H9 (cell line): ENCODE data around the gene SORCS2. TPM values are rescaled to one million over a fixed set of nuclear protein-coding genes. Genes with fewer than 3 reads are reported as not detected.

Source experiments
- DNase-seq: peaks from one replicate; pipeline ENCODE4 v3.0.0-alpha.2; 2017
- H2AFZ ChIP-seq: one replicate; pipeline ENCODE4 v1.6.1; 2013; ENCODE audit warnings: mild to moderate bottlenecking, low read length, control low read depth, moderate library complexity
- H2AK5ac ChIP-seq: 2 replicates; pipeline ENCODE4 v1.6.1; 2013; ENCODE audit warnings: low read length, control low read depth, mixed read lengths; ENCODE audit not compliant: insufficient read length
- H2BK120ac ChIP-seq: one replicate; pipeline ENCODE4 v1.6.1; 2013; ENCODE audit warnings: low read depth, mild to moderate bottlenecking, low read length, control low read depth, inconsistent platforms; ENCODE audit not compliant: poor library complexity, severe bottlenecking
- H2BK12ac ChIP-seq: 2 replicates; pipeline ENCODE4 v1.6.1; 2013; ENCODE audit warnings: low read length, control low read depth, mixed read lengths, low read depth; ENCODE audit not compliant: insufficient read length
- H2BK15ac ChIP-seq: 2 replicates; pipeline ENCODE4 v1.6.1; 2013; ENCODE audit warnings: low read depth, low read length, control low read depth
- H2BK20ac ChIP-seq: one replicate; pipeline ENCODE4 v1.6.1; 2013; ENCODE audit warnings: low read depth, mild to moderate bottlenecking, low read length, control low read depth, inconsistent platforms; ENCODE audit not compliant: poor library complexity, severe bottlenecking
- H2BK5ac ChIP-seq: 2 replicates; pipeline ENCODE4 v1.6.1; 2013; ENCODE audit warnings: low read length, control low read depth, mixed read lengths; ENCODE audit not compliant: insufficient read length
- H3K14ac ChIP-seq: 2 replicates; pipeline ENCODE4 v1.6.1; 2013; ENCODE audit warnings: low read length, control low read depth; ENCODE audit not compliant: insufficient read depth
- H3K18ac ChIP-seq: 2 replicates; pipeline ENCODE4 v1.6.1; 2013; ENCODE audit warnings: low read depth, mild to moderate bottlenecking, mixed read lengths, low read length, control low read depth; ENCODE audit not compliant: insufficient read length
- H3K23ac ChIP-seq: 2 replicates; pipeline ENCODE4 v1.6.1; 2013; ENCODE audit warnings: low read length, control low read depth, mixed read lengths, low read depth; ENCODE audit not compliant: insufficient read length
- H3K23me2 ChIP-seq: 2 replicates; pipeline ENCODE4 v1.6.1; 2013; ENCODE audit warnings: low read depth, mild to moderate bottlenecking, mixed read lengths, low read length, control low read depth; ENCODE audit not compliant: insufficient read length, poor library complexity, severe bottlenecking
- H3K27ac ChIP-seq: 2 replicates; pipeline ENCODE4 v1.5.1; 2013; ENCODE audit warnings: low read length, control low read depth, mixed read lengths, low read depth; ENCODE audit not compliant: insufficient read length
- H3K27me3 ChIP-seq: 2 replicates; pipeline ENCODE4 v1.6.1; 2013; ENCODE audit warnings: low read length, control low read depth, inconsistent platforms; ENCODE audit not compliant: insufficient read depth
- H3K4ac ChIP-seq: 2 replicates; pipeline ENCODE4 v1.6.1; 2013; ENCODE audit warnings: low read depth, mild to moderate bottlenecking, control low read depth, inconsistent platforms, low read length, moderate library complexity
- H3K4me1 ChIP-seq: 2 replicates; pipeline ENCODE4 v1.6.1; 2013; ENCODE audit warnings: low read length, control low read depth, inconsistent platforms; ENCODE audit not compliant: insufficient read depth
- H3K4me2 ChIP-seq: 2 replicates; pipeline ENCODE4 v1.6.1; 2013; ENCODE audit warnings: low read length, control low read depth, mixed read lengths; ENCODE audit not compliant: insufficient read length, insufficient read depth
- H3K56ac ChIP-seq: 2 replicates; pipeline ENCODE4 v1.6.1; 2013; ENCODE audit warnings: low read depth, mild to moderate bottlenecking, mixed read lengths, low read length, control low read depth; ENCODE audit not compliant: insufficient read length
- H3K79me1 ChIP-seq: 2 replicates; pipeline ENCODE4 v1.6.1; 2013; ENCODE audit warnings: low read depth, mild to moderate bottlenecking, moderate library complexity, low read length, control low read depth, inconsistent platforms; ENCODE audit not compliant: insufficient read depth, poor library complexity, severe bottlenecking
- H3K79me2 ChIP-seq: 2 replicates; pipeline ENCODE4 v1.6.1; 2013; ENCODE audit warnings: low read length, control low read depth, inconsistent platforms; ENCODE audit not compliant: insufficient read depth
- H3K9ac ChIP-seq: 2 replicates; pipeline ENCODE4 v1.6.1; 2013; ENCODE audit warnings: low read length, control low read depth, mixed read lengths; ENCODE audit not compliant: insufficient read length; ENCODE audit errors: extremely low read depth
- H3K9me3 ChIP-seq: one replicate; pipeline ENCODE4 v1.6.1; 2013; ENCODE audit warnings: low read depth, low read length, inconsistent platforms; ENCODE audit not compliant: control insufficient read depth
- H3T11ph ChIP-seq: one replicate; pipeline ENCODE4 v1.6.1; 2013; ENCODE audit warnings: mild to moderate bottlenecking, low read length, control low read depth, inconsistent platforms
- H4K20me1 ChIP-seq: one replicate; pipeline ENCODE4 v1.6.1; 2013; ENCODE audit not compliant: control insufficient read depth, insufficient read length, insufficient read depth
- H4K5ac ChIP-seq: 2 replicates; pipeline ENCODE4 v1.6.1; 2013; ENCODE audit warnings: low read depth, mild to moderate bottlenecking, mixed read lengths, low read length, control low read depth; ENCODE audit not compliant: insufficient read length
- H4K8ac ChIP-seq: replicated peaks from 2 replicates; pipeline ENCODE4 v1.6.1; 2013; ENCODE audit warnings: low read length, control low read depth, mixed read lengths, low read depth; ENCODE audit not compliant: insufficient read length
- H4K91ac ChIP-seq: 2 replicates; pipeline ENCODE4 v1.6.1; 2013; ENCODE audit warnings: low read depth, mild to moderate bottlenecking, moderate library complexity, mixed read lengths, low read length, control low read depth; ENCODE audit not compliant: insufficient read length
- H3K27ac Mint-ChIP-seq, 3 experiments: 2 replicates in 2 of 3; 3 replicates in 1 of 3; pipeline ENCODE4 v1.8.0; 2020 to 2021; ENCODE audit warnings: mixed read lengths in 3 of 3, mild to moderate bottlenecking in 1 of 3, moderate library complexity in 1 of 3
- H3K27me3 Mint-ChIP-seq: 2 replicates; pipeline ENCODE4 v1.8.0; 2021; ENCODE audit warnings: low read depth, mild to moderate bottlenecking, moderate library complexity, mixed read lengths
- H3K36me3 Mint-ChIP-seq, 3 experiments: 2 replicates in 2 of 3; 3 replicates in 1 of 3; pipeline ENCODE4 v1.8.0; 2020 to 2021; ENCODE audit warnings: low read depth in 3 of 3, mixed read lengths in 3 of 3; ENCODE audit not compliant: insufficient read depth in 1 of 3
- H3K4me1 Mint-ChIP-seq, 2 experiments: 2 replicates each; pipeline ENCODE4 v1.8.0; 2020; ENCODE audit warnings: mixed read lengths in 2 of 2
- H3K4me3 Mint-ChIP-seq, 2 experiments: 2 replicates in 1 of 2; 3 replicates in 1 of 2; pipeline ENCODE4 v1.8.0; 2020 to 2021; ENCODE audit warnings: mild to moderate bottlenecking in 2 of 2, mixed read lengths in 2 of 2, moderate library complexity in 1 of 2
- H3K9me3 Mint-ChIP-seq, 2 experiments: 2 replicates in 1 of 2; 3 replicates in 1 of 2; pipeline ENCODE4 v1.8.0; 2020; ENCODE audit warnings: mild to moderate bottlenecking in 2 of 2, mixed read lengths in 2 of 2, moderate library complexity in 1 of 2
- CTCF ChIP-seq: fragments of 200-600 bp; sonication (generic); conservative IDR thresholded peaks from 3 replicates; pipeline ENCODE4 v1.8.0; 2021; ENCODE audit warnings: antibody characterized with exemption, mild to moderate bottlenecking
- WGBS: extraction: QIAGEN DNeasy Blood & Tissue Kit; methylation state at CpG from one replicate; pipeline ENCODE4 v1.1.7; 2013; ENCODE audit warnings: missing lambda C conversion rate, low lambda C conversion rate, mixed read lengths; ENCODE audit not compliant: insufficient read length; ENCODE audit errors: extremely low coverage; 5-methylcytosine and 5-hydroxymethylcytosine counted together
- total RNA-seq: library from RNA; stranded (reverse); gene quantifications from 2 replicates; pipeline ENCODE4 v1.2.1, GENCODE V29; 2021

SORCS2 gene
- total RNA-seq, 1 experiment from 2014 or later: 0.57 TPM

- no peaks in the 10 kb centered on the region for H3K79me2 ChIP-seq
- H3K27me3 ChIP-seq: no peaks in the 10 kb centered on the region
- H4K20me1 ChIP-seq: no peaks in the 10 kb centered on the region
- no peak overlapping the region for H2BK20ac ChIP-seq
- H3K9me3 ChIP-seq: no peaks in the 10 kb centered on the region
- Mint-ChIP-seq H3K4me1 (peaks cover 6 to 9% of the 10 kb centered on the region in 2 experiments; a peak in 2 of 4 replicates), H3K9me3 (no peaks in the 10 kb centered on the region), H3K27me3 (no peaks in the 10 kb centered on the region), H3K4me3 (no peak overlapping the region), H3K36me3 (peaks cover 0 to 4% (median 3%) of the 10 kb centered on the region in 3 experiments; a peak in 1 of 7 replicates), H3K27ac (no peak overlapping the region; a peak in 1 of 7 replicates)
- H3K9ac ChIP-seq: no peak overlapping the region
- no peak overlapping the region for H2BK15ac ChIP-seq
- H3K4me2 ChIP-seq: no peak overlapping the region
- no peak overlapping the region for H3K56ac ChIP-seq
- no peak overlapping the region for H3T11ph ChIP-seq
- no peak overlapping the region for H2BK5ac ChIP-seq
- no peak overlapping the region for H4K91ac ChIP-seq
- no peaks in the 10 kb centered on the region for H3K23me2 ChIP-seq
- H3K4ac ChIP-seq: no peak overlapping the region
- no peak overlapping the region for H2AFZ ChIP-seq
- H3K14ac ChIP-seq: no peak overlapping the region
- no peak overlapping the region for H2BK120ac ChIP-seq
- H3K4me1 ChIP-seq: no peaks in the 10 kb centered on the region
- no peak overlapping the region for H3K27ac ChIP-seq
- no peak overlapping the region for H3K18ac ChIP-seq
- H3K23ac ChIP-seq: no peak overlapping the region
- H3K79me1 ChIP-seq: no peaks in the 10 kb centered on the region
- WGBS: no CpG with 5 or more reads among the region's 16 CpGs
- H4K5ac ChIP-seq: no peak overlapping the region
- no peak overlapping the region for H2AK5ac ChIP-seq
- no peak for TF ChIP-seq CTCF
- H2BK12ac ChIP-seq: no peak overlapping the region
- no peak for DNase-seq
- H4K8ac ChIP-seq: no peak overlapping the region
These were observed 570.8 kb downstream of the SORCS2 start for GRCh38 chr4:7763106-7763505.
